Measurements from ENCODE around the gene SLC6A13.

DNA sequence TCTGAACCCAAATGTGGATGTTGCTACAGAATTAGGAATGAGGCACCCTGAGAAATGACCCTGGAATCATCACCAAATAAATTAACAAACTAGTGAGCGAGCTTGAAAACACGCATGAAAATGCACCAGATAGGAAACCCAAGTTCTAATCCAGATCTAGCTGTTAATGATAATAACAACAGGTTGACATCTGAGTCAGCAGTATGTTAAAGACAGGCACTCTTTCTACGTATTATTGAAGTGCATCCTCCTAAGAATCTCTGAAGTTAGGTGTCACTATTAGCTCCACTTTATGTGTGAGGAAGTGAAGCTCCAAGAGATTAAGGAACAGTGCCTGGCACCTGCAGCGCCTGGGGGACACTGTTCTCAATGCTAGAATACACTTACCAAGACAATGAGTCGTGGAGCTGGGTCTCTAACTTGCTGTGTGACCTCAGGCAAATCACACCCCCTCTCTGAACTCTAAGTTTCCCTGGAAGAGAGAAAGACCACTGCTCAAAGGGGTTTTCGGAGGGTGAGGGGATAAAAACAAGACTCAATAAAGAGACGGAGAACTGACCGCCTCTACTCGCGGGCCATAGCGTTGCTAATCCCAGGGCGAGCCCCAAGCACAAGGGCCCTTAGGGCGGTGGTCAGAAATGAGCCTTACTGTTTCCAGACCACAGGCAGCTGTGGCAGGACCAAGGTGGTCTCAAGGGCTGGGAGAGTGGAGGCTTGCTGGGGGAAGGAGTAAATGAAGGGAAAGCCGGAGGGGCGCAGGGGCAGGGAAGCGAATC lies 50.8 kb downstream of the SLC6A13 start:
- TF ChIP-seq CTCF (CRISPR knock-in tag; IDR thresholded peaks at IDR 0.05) = no peak
- TF ChIP-seq, protein P1, sequence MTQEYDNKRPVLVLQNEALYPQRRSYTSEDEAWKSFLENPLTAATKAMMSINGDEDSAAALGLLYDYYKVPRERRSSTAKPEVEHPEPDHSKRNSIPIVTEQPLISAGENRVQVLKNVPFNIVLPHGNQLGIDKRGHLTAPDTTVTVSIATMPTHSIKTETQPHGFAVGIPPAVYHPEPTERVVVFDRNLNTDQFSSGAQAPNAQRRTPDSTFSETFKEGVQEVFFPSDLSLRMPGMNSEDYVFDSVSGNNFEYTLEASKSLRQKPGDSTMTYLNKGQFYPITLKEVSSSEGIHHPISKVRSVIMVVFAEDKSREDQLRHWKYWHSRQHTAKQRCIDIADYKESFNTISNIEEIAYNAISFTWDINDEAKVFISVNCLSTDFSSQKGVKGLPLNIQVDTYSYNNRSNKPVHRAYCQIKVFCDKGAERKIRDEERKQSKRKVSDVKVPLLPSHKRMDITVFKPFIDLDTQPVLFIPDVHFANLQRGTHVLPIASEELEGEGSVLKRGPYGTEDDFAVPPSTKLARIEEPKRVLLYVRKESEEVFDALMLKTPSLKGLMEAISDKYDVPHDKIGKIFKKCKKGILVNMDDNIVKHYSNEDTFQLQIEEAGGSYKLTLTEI (CRISPR knock-in tag; conservative IDR thresholded peaks at IDR 0.05) = no peak
